Activated CD4-positive, CD25-positive, alpha-beta regulatory T cell treated with anti-CD3 and anti-CD28 coated beads, Interleukin-2, amount 50 U/mL, for 16 hours (primary cell): ENCODE data around the gene SLC29A3.

ENCODE experiments used
- DNase-seq: peaks from one replicate; pipeline ENCODE4 v3.0.0-alpha.2; 2020; ENCODE audit warnings: low read depth, low spot score

The SLC29A3 gene

GRCh38 chr10:71300555-71301370, 18.3 kb upstream of the SLC29A3 start:
- DNase-seq, result no peak

GRCh38 chr10:71301371-71301916, 17.6 kb upstream of the SLC29A3 start:
- no peak for DNase-seq

GRCh38 chr10:71302451-71302850, 16.6 kb upstream of the SLC29A3 start:
- DNase-seq, result no peak

- no peak for DNase-seq
Measured at GRCh38 chr10:71302874-71303568, 16.0 kb upstream of the SLC29A3 start.

GRCh38 chr10:71303569-71303907, 15.5 kb upstream of the SLC29A3 start:
- DNase-seq, result no peak

GRCh38 chr10:71304914-71305313, 14.1 kb upstream of the SLC29A3 start:
- no peak for DNase-seq

- DNase-seq, result no peak
Measured at GRCh38 chr10:71306979-71307378, 12.1 kb upstream of the SLC29A3 start.

GRCh38 chr10:71307469-71308085, 11.5 kb upstream of the SLC29A3 start:
- DNase-seq, result no peak

- DNase-seq, result no peak
Measured at GRCh38 chr10:71308244-71308643, 10.8 kb upstream of the SLC29A3 start.

- DNase-seq, result no peak
Measured at GRCh38 chr10:71308985-71309384, 10.1 kb upstream of the SLC29A3 start.

- no peak for DNase-seq
Measured at GRCh38 chr10:71309919-71310318, 9.1 kb upstream of the SLC29A3 start.

GRCh38 chr10:71312220-71312619, 6.8 kb upstream of the SLC29A3 start:
- DNase-seq, result no peak

GRCh38 chr10:71312811-71313789, 6.0 kb upstream of the SLC29A3 start:
- no peak for DNase-seq

- DNase-seq, result peak; percentile 28
Measured at GRCh38 chr10:71314028-71314693, 4.9 kb upstream of the SLC29A3 start.

GRCh38 chr10:71314694-71315225, 4.3 kb upstream of the SLC29A3 start:
- no peak for DNase-seq

- DNase-seq, result no peak
Measured at GRCh38 chr10:71316056-71316785, 2.8 kb upstream of the SLC29A3 start.

- DNase-seq, result no peak
Measured at GRCh38 chr10:71316786-71317160, 2.3 kb upstream of the SLC29A3 start.

GRCh38 chr10:71317739-71318138, 1.3 kb upstream of the SLC29A3 start:
- no peak for DNase-seq

- DNase-seq, result no peak
Measured at GRCh38 chr10:71319800-71320392, 837 bp downstream of the SLC29A3 start.
